A549 treated with GW870086 at 1 μM for 4 hours (cell line): ENCODE measurements around the gene COMMD6. TPM values are rescaled to one million over a fixed set of nuclear protein-coding genes. Genes with fewer than 3 reads are reported as not detected.

Experiments used
- total RNA-seq: library from RNA; stranded (reverse); fragments of 200-300 nt; extraction: Qiagen RNA extraction; gene quantifications from 5 replicates; pipeline ENCODE4 v1.2.3, GENCODE V29; 2022; ENCODE audit warnings: low read depth

The COMMD6 gene
- 137 to 163 TPM (median 152 TPM) in 5 replicates for total RNA-seq

DNA sequence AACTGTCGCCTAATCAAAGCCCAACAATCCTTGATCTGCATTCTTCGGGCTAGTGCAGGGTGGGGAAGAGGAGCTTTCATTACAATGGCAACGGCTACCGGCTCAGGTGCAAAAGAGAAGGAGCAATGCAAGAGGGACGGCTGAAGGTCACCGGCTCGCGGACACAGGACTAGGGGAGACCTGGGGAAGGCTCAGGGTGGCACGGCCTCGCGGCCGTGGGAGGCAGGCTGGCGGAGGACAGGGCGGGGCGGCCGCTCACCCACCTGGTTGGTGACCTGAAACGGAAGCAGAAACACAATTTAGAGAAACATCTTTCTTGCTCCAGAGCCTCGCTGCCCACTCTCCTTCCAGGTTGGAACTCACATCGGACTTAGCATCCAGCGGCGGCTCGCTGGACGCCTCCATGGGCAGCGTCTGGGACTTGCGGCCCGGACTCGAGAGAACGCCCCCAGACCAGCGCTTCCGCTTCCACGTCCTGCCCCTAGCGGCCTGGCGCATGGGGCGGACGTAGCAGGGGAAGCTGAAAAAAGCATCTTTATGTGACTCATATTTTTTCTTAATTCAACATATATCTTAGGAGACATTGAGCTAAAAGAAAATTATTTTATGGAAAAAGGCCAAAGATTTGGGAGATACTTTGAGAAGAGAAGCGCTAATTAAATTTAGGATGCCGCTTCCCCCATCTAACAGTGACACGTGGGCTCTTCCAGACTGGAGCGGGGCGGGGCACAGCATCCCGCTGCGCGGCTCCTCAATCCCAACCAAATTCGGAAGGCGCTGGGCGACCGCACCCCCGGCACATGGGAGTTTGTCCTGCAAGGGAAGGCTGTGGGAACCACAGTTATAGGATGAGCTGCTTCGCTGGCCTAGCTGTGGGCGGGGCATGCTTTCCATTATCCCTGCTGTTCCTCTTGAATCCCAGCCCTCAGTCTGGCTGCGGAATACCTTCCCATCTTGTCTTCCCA is at the start of gene COMMD6:
Gene COMMD6 (minus strand): TSS at position 441 of the 965 bp plus-strand sequence. CDS start 36 bp downstream, at position 405.

DNA sequence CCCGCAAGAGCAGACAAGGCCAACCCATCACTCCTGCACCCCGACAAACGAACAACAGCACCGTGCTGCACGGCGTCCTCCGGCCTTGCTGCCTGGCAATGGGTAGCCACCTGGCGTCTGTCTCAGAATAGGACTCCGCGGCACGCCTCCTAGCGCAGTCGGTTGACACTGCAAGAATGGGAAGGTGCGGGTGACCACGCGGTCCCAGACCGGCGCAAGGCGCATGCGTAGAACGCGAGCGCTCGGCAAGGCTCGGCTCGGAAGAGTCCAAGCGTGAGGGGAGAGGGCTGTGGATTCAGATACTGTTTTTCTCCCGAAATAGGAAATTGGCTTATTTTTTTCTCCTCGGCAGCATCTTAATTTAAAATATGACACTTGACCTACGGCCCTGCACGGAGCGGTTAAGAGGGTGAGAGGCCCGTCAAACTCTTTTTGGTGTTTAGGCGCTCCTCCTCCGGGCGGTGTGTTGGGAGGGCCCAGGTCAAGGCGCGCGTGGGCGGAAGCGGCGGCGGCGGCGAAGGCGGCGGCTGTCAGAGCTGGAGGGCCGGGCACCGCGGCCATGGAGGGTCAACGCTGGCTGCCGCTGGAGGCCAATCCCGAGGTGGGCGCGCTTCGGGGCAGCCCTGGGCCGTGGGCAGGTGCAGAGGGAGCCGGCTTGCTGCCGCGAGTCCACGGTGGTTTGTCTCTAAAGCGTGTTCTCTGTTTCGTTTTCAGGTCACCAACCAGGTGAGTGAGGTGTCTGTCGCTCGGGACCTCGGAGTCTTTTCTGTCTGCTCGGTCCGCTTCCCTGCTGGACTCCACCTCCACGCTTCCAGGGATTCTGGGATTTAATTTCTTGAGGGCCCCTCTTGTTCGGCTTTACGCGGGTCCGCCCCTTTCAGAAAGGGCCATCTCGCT is 11.9 kb upstream of the COMMD6 start, which contains the start of gene UCHL3:
Gene UCHL3 (plus strand): TSS at position 530 of the 897 bp plus-strand sequence. CDS start 30 bp downstream, at position 560.

DNA sequence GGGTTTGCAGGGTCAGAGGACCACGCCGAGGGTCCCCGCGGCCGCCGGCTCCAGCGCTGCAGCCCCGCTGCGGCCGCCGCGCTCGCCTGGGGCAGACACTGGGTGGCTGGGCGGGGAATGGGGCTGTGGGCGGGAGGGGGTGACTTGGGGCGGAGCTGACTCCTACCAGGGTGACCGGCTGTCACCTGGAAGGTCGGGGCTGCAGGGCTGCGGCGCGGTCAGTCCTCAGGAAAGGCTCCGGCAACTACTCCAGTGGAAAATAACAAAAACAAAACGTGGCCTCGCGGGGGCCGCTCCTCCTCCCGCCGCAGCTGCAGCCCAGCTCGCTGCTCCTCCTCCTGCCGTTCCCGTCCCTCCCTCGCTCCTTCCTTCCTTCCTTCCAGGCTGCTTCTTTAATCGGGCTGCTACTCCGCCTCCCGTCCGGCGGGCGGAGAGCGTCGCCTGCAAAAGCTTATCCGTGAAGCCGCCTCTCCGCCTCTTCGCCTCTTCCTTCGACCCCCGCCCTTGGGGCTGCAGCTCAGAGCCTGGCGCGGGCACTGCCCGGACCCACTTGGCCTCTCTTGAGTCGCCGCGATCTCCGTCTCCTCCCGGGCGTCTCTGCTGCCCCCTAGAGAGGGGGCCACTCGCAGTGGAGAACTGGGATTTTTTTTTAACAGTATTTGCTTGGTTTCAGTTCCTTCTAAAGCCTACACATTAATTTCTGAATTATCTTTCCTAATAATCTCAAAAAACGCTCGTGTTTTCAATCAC is 55.4 kb downstream of the COMMD6 start, which contains the start of gene TBC1D4:
Gene TBC1D4 (minus strand): TSS at position 100 of the 750 bp plus-strand sequence. CDS start 402 bp downstream, outside the sequence.

Other genes starting within 250 kb of the COMMD6 start
- gene TBC1D4, start 55.7 kb downstream of the COMMD6 start, total RNA-seq, result 12.6 to 15.7 TPM (median 15.2 TPM) in 5 replicates
- 45.8 to 51.1 TPM (median 50.7 TPM) in 5 replicates for gene UCHL3, start 11.9 kb upstream of the COMMD6 start, total RNA-seq
- 36.0 to 53.6 TPM (median 41.3 TPM) in 5 replicates for gene LMO7, start 98.5 kb upstream of the COMMD6 start, total RNA-seq